SIG-M5 treated with dmso at 0.1 percent for 504 hours (cell line): ENCODE measurements around the gene BMP6.

Experiments used
- DNase-seq: peaks from one replicate; lab custom pipeline; 2025; ENCODE audit not compliant: unreplicated experiment; lab: John Stamatoyannopoulos, UW

BMP6 gene

GRCh38 chr6:7821426-7821825, 95.5 kb downstream of the BMP6 start:
- DNase-seq = no peak

- no peak for DNase-seq
These were observed 97.7 kb downstream of the BMP6 start for GRCh38 chr6:7823552-7823951.

GRCh38 chr6:7825986-7826385, 100.1 kb downstream of the BMP6 start:
- no peak for DNase-seq

- no peak for DNase-seq
These were observed 101.2 kb downstream of the BMP6 start for GRCh38 chr6:7827142-7827541.

- DNase-seq = no peak
These were observed 102.2 kb downstream of the BMP6 start for GRCh38 chr6:7828124-7828523.

DNA sequence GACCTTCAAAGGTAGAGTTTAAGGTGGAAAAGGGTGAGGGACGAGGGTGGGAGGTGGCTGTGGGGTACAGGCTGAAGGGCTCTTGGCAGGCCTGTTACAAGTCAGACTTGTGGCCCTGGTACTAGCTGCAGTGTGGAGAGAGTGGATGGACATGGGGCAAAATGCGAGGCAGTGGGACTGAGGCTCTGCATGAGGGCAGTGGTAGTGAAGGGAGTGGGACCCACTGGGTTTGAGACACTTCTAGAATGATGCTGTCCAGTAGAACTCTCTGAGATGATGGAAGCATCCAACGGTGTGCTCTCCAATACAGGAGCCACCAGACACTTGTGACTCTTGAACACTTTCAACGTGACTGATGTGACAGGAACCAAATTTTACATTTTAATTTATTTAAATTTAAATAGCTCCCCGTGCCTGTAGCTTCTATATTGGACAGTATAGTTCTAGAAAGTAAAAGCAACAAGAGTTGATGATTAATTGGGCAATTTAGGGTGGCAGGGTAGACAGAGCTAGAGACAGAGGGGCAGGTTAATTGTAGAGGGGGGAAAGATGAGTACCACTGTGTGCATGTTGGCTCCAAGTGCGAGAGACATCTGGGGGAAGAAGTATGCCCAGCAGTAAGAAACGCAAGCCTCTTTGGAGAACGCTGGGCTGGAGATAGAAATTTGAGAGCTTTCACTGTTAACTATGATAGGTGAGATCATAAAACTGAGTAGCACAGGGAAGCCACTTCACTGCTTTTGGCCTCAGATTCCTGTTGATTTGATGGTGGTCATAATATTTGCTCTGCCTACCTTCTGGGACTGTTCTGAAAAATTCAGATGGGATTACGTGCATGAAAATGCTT, 107.2 kb downstream of the BMP6 start:
- no peak for DNase-seq

DNA sequence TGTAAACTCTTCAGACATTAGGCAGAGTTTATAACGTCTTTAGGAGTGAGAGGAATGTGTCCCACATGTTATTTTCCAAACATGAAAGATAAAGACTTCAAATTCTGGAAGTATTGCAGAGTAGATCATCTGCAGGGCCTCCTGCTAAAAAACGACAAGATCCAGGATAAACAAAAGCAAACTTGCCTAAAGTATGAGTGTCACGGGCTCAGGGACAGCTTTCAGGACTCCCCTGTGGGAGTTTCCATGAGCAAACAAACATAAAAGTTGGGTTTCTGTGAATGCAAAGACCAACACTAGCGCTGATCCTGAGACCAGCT, 107.8 kb downstream of the BMP6 start:
- DNase-seq = no peak

- DNase-seq = no peak
These were observed 110.6 kb downstream of the BMP6 start for GRCh38 chr6:7836371-7837026.

DNA sequence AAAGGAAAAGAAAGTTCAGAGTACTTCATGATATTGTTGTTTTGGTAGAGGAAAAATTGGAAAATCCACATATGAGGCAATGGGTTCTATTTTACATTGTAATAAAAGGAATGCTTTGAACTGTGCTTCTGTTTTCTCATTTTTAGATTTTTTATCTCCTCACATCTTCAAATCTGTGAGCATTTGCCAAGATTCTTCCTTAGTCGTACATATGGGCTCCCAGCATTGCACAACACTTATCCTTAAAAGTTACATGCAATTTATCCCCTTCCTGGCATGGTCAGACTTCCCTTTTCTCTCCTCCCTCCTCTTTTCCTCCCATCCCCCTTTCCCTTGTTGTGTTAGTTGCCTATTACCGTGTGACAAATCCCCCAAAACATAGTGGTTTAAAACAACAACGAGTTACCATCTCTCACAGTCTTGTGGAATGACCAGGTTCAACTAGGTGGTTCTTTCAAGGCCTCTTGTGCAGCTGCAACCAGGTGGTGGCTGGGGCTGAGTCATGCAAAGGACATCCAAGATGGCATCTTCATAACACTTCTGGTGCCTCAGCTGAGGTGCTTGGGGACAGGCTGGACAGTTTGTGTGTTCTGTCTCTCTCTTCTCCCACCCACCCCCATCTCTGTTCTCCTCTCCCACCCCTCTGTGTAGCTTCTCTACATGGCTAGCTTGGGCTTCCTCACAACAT, 116.0 kb downstream of the BMP6 start:
- DNase-seq = no peak

DNA sequence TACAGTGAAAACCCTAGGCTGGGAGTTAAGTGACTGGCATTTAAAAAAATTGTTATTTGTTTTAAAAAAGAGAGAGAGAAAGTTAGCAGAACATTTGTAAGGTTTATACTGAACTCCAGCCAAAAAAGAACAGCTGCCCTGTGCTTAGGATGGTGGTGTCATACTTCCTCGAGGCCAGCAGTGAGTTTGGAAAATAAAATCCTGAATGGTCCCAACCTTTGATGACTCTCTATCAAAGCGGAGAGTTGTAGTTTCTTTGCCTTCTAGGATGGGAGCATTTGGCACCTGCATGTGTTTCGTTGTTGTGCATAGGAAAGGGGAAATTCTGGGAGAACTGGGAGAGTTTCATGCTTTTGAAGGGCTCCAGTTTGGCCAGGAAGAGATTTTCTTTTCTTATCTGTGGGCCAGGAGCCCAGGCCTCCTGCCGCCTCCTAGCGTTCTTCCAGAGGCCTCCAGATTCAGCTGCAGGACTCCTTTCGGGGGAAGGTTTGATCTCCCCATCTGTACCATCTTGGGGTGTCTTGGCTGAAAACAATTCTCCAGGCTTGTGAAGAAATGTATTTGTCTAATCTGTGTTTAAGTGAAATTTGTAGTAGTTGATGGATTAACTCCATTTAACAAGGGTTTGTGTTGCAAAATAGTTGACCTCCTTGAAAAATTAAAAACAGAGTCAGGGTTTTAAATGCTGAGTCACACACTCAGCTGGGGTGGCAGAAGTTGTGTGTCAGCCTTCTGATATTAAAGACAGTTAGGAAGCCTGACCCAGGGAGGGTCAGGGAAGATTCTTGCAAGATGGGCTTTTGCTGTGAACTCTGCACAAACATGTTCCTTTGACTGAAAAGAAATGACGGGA, 121.3 kb downstream of the BMP6 start:
- no peak for DNase-seq

DNA sequence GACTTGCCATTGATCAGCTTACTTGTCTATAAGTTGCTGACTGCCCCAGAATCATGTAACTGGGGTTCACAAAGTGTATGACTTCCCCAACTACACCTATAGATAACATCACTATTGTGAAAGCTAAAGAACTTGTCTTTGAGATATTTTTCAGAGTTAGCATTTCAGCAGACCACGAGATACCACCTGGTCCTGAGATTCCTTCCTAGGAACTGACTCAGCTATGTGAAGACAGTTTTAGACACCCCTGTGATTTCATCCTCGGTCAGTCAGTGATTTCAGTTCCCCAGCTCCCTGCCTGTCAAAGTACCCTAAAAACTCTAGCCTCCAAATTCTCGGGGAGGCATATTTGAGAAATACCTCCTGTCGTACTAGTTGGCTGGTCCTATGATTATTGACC, 122.3 kb downstream of the BMP6 start:
- no peak for DNase-seq

DNA sequence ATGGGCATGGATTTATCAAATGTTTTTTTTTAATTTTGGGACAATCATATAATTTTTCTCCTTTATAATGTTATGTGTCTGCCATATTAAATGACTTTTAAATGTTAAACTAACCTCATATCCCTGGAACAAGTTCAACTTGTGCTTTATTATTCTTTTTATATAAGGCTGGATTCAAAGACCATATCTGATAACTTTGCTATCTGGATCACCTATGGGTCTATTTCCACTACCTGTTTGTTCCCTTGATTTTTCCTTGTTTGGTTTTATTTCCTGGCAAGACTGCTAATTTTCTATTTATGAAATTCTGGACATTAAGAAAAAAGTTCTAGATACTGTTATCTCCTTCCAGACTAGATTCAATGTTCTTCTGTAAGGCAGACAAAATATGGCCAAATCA, 125.9 kb downstream of the BMP6 start:
- no peak for DNase-seq

DNA sequence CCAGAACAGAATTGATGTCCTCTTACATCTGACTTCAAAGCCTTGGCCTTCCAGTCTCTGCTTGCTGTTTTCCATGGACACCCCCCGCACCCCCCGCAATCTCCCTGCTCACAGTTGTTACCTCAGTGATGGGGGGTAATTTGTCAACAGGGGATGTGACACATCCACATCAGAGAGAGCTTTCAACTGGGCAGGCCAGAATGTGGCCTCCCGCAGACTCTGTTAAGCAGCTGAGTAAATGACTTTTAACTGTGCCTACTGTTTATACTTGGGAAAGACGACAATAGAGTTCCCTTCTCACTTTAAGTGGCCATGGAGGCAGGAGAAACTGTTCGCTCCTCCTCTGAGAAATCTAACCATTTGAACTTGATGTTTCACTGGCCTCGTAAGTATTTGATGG, 133.7 kb downstream of the BMP6 start:
- DNase-seq = no peak

DNA sequence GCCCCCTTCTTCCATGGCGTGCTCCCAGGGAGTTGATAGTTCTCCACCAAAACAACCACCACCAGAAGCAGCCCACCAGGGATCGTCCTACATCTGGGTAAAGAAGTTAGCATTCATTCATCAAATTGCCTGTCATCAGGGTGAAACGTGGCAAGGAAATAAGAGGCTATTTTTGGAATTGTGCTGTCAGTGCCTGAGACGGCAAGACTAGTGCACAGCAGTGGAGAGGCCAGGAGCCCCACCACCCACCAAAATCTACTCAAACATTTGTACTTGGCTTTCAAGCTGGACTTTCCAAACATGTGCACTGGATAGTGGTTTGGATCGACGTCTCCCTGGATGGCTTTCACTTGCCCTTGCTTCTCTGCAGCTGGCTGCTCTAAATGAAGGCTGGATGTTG, 139.9 kb downstream of the BMP6 start:
- no peak for DNase-seq

- no peak for DNase-seq
These were observed 140.6 kb downstream of the BMP6 start for GRCh38 chr6:7866526-7866925.

DNA sequence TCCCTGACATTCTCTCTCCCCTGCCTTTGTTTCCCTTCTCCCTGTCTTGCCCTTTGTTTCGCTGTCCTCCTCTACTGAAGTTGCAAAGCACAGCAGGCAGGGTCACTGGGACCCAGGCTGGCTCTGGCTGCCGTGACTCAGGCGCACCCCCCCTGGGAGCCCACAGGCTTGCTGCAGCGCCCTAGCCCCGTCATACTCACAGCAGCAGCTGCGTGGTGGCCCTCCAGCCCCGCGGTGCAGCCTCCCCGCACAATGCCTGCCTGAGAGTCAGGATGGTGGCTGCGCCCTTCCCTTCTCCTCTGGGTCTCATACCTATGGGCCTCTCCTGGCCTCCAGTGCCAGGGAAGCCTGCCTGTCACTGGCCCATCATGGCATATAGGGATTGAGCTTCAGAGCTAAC, 143.0 kb downstream of the BMP6 start:
- DNase-seq = no peak

DNA sequence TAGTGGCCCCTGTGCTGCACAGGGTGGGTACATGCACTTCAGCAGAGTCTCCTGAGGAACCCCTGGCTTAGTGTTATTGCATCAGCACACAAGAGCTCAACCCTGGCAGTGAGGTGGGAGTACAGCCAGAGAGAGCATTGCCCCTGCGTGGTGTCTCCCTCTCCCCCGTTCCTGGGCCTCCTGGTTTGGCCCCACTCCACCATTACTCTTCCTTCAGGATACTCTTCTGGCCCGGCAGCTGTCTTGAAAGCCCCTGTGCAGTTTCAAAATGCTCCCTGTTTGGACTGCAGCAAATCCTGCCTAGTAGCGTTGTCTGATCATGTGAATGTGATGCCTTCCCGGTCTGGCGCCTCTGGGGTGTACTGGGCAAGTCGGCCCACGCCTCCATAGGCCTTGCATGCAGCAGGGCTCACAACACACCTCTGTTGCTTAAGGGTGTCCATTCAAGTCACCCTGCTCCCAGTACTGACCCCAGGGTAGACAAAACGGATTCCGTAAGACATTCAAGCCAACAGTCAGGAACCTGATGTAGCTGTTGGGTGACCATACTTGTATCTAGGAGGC, 152.6 kb downstream of the BMP6 start:
- no peak for DNase-seq

- DNase-seq = no peak
These were observed 153.1 kb downstream of the BMP6 start for GRCh38 chr6:7879043-7879442.

- no peak for DNase-seq
These were observed 153.7 kb downstream of the BMP6 start for GRCh38 chr6:7879579-7879978.

GRCh38 chr6:7879980-7880717, 154.2 kb downstream of the BMP6 start:
- DNase-seq = no peak
